Activated CD8-positive, alpha-beta memory T cell treated with anti-CD3 and anti-CD28 coated beads, Interleukin-2, amount 50 U/mL, for 1 hour (primary cell): ENCODE data around the gene CD79B.
A peak's percentile ranks its signal among the peaks of the same experiment; 100 is the strongest.
"Not testable (repeated sequence)": the region's sequence is repeated elsewhere in the genome, so short reads cannot be mapped to it uniquely, and the experiment has no call there.

Experiments
- DNase-seq: peaks from one replicate; pipeline ENCODE4 v3.0.0-alpha.2; 2020; ENCODE audit errors: extremely low read depth

Gene CD79B

DNA sequence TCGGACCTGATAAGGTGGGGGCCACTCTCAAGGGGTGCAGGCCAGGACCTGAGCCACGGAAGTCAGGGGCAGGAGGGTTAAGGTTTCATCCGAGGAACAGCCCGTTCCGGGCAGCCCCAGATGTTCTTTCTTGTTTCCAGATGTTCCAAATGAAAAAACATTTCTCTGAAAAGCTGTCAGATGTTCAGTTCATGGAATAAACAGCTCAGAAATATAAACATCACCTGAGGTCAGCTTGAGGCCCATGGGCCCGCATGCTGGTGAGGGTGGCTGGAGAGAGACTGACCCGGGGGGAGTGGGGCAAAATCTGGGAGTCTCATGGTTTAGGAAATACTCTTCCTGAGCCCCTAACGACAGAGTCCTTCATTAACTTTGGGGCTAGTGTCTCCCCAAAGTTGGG, 1.5 kb upstream of the CD79B start:
- no peak for DNase-seq

DNA sequence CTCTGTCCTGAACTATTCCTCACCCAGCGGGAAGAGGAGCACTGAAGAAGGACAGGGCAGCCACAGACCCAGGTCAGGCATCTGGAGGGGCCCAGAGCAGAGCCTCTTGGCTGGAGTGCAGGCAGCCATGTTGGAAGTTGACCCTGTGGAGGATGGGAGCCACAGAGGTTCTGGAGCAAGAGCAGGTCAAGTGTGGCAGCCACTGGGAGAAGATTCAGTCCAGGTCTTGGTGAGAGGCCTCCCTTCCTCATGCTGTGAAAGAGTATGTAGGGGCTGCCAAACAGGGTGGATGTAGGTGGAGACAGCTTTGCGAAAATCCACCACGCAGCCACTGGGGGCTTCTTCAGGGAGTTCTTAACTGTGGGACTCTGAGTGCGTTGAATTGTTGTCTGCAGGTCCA, 590 bp upstream of the CD79B start:
- DNase-seq, result no peak

DNA sequence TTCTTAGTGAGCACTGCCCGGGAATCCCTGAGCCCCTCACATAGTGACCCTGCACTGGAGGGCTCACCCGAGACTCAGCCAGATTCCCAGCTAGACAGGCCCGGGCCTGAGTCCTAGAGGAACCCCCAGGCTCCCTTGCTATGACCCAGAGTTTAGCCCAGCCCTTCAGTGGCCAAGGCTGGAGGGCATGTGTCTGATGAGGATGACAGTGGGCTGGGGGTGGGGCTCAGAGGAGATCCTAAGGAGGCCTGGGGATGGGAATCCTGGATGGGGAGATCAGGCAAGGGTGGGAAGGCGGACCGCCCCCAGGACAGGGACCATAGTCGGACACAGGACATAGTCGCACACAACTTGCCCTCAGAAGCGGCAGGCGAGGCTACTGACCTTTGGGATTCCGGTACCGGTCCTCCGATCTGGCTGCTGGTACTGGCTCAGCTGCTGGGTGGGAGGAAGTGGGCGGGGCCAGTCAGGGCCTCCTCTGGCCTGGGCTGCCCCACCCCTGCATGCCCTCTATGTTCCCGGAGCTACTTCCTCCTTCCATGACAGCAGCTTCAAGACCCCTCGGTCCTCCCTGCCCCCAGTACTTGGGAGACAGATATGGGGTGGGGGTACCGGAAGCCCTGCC, 1.1 kb downstream of the CD79B start:
- DNase-seq, result no peak

DNA sequence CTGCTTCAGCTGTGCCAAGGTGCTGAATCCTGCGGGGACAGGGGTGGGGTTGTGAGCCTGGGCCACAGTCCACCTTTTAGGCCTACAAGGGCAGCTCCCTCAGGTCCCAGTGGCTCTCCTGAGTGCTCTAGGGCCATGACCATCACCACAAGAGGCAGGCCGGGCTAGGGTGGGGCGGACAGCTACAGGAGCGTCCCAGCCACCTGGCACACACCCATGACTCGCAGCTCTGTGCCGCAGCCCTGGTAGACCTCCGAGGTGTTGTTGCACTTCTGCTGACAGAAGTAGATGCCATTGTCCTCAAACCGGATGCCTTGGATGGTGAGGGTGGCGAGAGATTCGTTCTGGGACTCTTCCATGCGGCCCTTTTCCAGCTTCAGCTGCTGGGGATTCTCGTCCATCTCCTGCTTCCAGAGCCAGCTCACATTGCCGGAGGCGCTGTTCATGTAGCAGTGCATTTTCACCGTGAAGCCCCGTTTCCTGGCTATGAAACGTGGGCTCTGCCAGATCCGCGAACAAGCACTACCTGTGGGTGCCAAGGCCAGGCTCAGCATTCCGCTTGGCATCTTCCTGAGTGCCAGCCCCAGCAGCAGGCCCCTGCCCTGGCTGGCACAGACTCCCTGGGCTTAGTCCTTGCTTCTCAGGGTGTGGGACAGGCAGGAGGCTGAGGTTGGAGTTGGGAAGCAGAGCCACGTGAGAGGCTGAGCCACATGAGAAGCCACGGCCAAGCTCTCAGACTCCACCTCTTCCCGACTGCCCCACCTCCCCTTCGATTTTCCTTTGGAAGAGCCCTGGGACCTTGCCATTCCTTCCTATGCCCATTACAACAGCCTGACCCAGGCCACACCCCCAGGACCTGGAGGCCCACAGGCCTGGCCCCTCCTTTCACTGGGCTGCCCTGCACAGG, 2.0 kb downstream of the CD79B start:
- no peak for DNase-seq

DNA sequence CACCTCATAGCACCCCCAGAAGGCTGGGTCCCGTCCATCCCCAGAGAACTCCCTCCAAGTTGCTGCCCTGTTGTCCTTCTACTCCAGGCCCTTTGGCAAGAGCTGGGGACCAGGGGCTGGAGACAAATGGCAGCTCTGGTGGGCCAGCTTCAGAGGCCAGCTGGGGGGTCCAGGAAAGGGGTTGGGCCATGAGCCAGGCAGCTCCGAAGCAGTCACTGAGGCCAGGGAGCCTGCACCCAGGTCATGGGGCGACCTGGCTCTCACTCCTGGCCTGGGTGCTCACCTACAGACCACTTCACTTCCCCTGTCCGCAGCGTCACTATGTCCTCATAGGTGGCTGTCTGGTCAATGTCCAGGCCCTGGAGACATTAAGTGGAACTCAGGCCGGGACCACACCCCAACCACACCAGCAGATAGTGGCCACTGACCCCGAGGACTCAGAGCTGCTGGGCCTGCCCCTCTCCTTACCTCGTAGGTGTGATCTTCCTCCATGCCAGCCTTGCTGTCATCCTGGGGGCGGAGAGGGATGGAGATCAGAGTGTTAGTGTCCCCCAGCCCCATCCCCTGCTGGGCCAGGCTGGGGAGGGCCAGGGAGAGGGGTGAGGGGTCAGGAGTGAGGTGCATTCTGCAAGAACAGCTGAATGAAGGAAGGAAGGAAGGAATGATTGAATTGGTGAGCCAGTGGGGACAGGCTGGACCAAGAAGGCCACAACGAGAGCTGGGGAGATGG, 3.0 kb downstream of the CD79B start:
- DNase-seq, result no peak

DNA sequence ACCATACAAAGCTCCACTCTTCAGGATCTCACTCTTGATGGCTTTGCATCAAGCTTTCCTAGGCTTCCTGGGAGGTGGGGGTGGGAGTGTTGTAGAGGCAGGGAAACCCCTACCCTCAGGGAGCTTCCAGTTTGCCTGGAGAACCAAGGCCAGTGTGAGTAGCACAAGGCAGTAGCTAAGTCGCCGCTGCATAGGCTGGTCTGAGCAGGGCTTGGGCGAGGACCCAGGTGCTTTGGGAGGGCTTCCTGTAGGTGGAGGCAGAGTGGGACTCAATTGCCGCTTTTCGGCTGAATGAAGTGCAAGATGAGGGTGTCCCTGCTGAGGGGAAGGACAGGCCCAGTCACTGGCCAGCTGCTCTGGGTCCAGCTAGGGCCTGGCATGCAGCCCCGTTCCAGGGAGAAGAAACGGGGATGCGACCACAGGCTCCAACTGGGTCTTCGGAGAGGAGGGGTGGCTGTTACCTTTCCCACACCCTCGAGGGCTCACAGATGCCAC, 3.9 kb downstream of the CD79B start:
- DNase-seq, result no peak

DNA sequence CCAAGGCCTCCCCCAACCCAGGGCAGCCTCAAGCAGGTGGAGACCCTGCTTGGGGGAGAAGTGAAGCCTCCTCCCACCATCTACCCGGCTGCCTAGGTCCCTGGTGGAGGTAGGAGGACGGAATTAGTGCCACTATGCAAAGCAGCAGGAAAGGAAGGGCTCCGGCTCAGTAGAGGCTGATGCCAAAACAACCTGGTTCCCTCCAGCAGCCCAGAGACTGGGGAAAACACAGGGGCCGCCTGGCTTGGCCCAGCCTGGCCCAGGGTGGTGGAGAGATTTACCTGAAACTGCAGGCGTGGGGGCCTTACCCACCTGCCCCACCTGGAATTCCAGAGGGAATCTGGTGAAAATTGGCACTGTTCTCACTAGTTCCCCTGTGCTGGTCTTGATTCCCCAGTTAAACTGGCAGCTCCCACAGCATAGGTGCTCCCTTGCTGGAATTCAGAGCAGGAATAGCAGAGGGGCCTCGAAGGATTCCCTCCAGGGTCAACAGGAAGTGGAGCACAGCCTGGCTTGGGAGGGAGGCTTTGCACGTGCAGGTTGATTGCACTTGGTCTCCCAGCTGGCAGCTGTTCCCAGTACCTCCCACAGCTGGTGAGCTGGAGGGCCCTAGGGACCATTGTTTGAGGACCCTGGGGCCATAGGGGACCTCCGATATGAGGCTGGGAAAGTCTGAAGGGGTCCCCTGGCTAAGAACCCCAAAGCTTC, 4.5 kb downstream of the CD79B start:
- no peak for DNase-seq

DNA sequence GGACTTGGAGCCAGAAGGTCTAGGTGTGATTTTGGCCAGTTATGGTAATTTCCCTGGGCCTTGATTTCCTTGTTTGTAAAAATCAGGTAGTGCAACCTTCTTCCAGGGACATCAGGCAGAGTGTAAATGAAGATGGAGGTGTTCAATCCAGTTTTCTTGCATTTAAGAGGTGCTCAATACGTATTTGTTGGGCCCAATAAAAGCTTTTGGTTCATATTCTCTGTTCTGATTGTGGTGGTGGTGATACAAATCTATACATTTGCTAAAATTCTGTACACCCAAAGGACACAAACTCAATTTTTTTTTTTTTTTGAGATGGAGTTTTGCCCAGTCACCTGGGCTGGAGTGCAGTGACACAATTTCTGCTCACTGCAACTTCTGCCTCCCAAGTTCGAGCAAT, 6.0 kb downstream of the CD79B start:
- DNase-seq, result no peak

DNA sequence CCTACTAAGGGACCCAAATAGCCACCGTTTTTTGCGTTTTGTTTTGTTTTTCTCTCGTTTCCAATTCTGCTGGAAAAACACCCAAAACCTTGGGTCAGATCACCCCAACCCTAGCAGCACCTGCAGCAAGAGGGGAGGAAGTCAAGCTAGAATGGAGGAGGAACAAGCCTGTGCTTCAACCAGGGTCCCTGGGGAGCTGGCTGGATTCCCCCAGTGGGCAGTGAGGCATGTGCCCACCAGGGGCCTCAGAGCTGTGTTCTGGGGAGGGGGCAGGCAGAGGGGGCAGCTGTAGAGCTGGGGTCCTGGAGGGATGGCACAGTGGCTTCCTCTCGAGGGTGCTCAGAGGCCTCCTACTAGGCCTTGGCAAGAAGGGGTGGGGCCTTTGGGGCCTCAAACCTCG, 6.5 kb downstream of the CD79B start:
- DNase-seq, result no peak

DNA sequence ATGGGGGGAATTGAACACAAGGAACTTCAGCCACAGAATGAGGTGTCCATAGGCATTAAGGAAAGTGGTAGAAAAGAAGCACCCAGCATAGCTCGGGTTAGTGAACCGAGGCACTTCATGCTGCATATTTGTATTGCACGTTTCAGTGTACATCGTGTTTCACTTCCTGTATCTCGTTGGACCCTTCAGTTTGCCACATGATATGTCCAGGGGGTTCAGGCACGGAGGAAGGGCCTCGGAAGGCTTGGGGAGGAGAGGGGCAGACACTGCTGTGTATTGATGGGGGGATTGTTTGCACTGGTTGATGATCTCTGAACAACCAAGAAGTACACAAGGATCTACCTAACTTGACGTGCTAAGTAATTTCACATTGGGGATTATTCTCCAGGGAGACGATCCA, 9.7 kb downstream of the CD79B start:
- DNase-seq, result not testable (repeated sequence)

DNA sequence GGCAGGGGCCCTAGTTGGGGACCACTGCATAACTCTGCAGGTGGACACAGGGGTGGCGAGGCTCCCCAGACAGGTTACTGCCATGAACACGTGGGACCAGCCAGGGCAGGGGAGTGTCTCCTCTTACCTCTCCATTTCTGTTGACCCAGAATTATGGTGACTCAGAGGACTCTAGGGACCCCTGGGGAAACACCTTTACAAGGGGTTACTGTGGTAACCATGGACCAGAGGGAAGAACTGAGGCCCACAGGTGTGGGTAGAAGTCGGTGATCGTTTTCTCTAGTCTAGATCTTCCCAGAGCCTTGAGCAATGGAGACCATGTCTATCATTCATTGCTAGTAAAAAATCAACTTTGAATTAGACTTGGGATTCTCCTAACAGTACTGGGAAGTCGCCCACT, 11.4 kb downstream of the CD79B start:
- DNase-seq, result not testable (repeated sequence)

DNA sequence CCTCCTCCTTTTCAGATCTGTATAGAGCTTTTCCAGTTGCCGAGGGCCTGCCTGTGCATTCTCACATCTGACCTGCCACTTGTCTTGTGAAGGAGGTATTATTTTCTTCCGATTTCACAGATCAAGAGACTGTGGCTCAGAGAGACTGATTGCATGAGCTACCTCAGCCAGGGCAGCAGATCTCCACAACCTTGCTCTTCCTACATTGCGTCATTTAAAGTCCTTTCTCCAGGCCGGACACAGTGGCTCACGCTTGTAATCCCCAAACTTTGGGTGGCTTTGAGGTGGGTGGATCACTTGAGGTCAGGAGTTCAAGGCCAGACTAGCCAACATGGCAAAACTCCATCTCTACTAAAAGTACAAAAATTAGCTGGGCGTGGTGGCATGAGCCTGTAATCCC, 12.1 kb downstream of the CD79B start:
- not testable (repeated sequence) for DNase-seq

DNA sequence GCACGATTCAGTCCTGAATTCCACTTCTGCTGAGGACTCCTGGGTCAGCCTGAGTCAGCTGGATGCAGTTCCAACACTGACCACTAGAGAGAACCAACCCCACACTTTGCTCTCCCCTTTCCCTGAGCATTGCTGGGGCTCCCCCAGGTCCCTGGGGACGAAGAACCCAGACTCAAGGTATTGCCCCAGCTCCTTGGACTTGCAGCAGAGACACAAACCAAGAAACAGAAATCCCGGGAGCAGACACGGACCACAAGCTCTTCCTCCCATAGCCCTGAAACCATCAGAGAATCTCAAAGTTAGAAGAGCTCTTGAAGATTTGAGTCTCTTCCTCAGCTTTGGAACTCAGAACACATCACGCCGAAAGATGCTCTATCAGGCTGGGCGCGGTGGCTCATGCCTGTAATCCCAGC, 12.8 kb downstream of the CD79B start:
- DNase-seq, result peak; percentile 33

DNA sequence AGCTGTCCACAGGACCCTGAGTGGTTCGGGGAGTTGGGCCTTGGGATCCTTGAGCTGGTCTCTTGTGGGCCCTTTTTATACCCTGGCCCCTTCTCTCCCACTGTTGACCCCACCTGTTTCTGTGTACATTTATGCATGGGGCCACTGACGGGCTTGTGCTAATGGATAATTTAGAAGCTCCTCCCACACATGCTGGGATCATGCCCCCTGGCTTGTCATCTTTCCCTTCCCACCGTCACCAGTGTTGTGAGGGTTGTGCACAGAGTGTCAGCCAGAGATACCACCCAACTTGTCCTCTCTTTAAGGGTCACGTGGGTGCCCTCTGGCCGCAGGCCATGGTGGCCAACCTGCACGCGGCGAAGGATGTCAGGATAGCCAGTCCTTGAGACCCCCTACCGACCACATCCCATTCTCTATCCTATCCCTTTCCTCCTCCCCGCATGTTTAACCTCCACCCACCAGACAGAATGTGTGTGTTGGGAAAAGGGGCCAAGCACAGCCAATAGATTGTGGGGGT, 13.3 kb downstream of the CD79B start, which contains the start of gene GH1:
GH1 (minus strand) TSS at position 51 of the 517 bp plus-strand sequence. CDS start 63 bp downstream, outside the sequence.
- DNase-seq, result not testable (repeated sequence)

DNA sequence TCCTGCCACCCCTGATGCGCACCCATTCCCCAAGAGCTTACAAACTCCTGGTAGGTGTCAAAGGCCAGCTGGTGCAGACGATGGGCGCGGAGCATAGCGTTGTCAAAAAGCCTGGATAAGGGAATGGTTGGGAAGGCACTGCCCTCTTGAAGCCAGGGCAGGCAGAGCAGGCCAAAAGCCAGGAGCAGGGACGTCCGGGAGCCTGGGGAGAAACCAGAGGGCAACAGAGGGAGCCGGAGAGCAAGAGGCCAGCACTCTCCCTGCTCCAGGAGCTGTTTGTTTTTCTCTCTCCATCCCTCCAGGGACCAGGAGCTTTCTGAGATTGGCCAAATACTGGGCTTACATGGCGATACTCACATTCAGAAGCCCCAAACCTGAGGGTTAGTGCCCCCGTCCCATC, 13.8 kb downstream of the CD79B start:
- DNase-seq, result no peak

DNA sequence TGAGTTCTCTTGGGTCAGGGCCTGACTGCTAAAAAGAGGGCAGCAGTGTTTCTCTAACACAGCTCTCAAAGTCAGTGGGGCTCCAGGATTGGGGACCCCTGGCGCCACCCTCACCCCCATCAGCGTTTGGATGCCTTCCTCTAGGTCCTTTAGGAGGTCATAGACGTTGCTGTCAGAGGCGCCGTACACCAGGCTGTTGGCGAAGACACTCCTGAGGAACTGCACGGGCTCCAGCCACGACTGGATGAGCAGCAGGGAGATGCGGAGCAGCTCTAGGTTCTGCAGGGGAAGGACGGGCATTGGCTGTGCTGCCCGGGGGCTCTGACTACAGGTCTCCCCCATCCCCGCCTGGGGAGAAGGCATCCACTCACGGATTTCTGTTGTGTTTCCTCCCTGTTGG, 14.5 kb downstream of the CD79B start:
- no peak for DNase-seq

DNA sequence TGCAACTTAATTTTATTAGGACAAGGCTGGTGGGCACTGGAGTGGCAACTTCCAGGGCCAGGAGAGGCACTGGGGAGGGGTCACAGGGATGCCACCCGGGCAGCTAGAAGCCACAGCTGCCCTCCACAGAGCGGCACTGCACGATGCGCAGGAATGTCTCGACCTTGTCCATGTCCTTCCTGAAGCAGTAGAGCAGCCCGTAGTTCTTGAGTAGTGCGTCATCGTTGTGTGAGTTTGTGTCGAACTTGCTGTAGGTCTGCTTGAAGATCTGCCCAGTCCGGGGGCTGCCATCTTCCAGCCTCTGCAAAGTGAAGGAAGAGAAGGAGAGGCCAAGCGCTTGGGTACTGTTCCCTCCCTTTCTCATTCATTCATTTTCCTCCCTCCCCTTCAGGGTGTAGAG, 14.9 kb downstream of the CD79B start:
- DNase-seq, result not testable (repeated sequence)

DNA sequence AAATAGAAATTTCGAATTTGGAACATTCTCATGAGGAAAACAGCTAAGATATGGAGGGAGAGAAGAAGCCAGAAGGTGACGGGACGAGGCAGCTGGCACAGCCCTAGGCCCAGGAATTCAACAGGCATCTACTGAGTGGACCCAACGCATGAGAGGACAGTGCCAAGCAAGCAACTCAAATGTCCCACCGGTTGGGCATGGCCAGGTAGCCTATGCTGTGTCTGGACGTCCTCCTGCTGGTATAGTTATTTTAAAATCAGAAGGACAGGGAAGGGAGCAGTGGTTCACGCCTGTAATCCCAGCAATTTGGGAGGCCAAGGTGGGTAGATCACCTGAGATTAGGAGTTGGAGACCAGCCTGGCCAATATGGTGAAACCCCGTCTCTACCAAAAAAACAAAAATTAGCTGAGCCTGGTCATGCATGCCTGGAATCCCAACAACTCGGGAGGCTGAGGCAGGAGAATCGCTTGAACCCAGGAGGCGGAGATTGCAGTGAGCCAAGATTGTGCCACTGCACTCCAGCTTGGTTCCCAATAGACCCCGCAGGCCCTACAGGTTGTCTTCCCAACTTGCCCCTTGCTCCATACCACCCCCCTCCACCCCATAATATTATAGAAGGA, 15.5 kb downstream of the CD79B start:
- no peak for DNase-seq

DNA sequence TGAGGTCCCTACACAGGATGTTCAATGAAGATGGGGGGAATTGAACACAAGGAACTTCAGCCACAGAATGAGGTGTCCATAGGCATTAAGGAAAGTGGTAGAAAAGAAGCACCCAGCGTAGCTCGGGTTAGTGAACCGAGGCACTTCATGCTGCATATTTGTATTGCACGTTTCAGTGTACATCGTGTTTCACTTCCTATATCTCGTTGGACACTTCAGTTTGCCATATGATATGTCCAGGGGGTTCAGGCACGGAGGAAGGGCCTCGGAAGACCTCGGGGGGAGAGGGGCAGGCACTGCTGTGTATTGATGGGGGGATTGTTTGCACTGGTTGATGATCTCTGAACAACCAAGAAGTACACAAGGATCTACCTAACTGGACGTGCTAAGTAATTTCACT, 16.4 kb downstream of the CD79B start:
- not testable (repeated sequence) for DNase-seq

DNA sequence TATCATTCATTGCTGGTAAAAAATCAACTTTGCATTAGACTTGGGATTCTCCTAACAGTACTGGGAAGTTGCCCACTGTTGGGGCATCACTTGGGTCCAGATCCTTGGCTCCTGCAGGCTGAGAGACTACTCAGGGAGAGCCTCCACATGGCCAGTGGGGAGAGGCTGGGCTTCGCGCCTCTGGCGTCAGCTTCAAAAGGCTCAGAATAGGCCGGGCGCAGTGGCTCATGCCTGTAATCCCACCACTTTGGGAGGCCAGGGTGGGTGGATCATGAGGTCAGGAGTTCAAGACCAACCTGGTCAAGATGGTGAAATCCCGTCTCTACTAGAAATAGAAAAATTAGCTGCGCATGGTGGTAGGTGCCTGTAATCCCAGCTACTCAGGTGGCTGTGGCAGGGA, 17.7 kb downstream of the CD79B start:
- DNase-seq, result no peak

DNA sequence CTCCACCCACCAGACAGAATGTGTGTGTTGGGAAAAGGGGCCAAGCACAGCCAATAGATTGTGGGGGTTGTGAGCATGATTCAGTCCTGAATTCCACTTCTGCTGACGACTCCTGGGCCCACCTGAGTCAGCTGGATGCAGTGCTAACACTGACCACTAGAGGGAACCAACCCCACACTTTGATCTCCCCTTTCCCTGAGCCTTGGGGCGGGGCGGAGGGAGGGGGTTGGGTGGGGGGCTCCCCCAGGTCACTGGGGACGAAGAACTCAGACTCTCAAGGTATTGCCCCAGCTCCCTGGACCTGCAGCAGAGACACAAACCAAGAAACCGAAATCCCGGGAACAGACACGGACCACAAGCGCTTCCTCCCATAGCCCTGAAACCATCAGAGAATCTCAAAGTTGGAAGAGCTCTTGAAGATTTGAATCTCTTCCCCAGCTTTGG, 20.5 kb downstream of the CD79B start:
- no peak for DNase-seq
